PC-9 (cell line): ENCODE measurements around the gene SEL1L3. TPM values are rescaled to one million over a fixed set of nuclear protein-coding genes. Genes with fewer than 3 reads are reported as not detected.
"Not testable (repeated sequence)": the region's sequence is repeated elsewhere in the genome, so short reads cannot be mapped to it uniquely, and the experiment has no call there.

Source experiments
- Bru-seq: library from RNA; stranded (reverse); fragments of 400-500 nt; gene quantifications from one replicate; lab custom pipeline; 2021; lab: Mats Ljungman, UMichigan
- BruChase-seq, 2 experiments: library from RNA; stranded (reverse); fragments of 400-500 nt; gene quantifications; one replicate each; lab custom pipeline; 2021; lab: Mats Ljungman, UMichigan
- BruUV-seq: library from RNA; stranded (reverse); fragments of 400-500 nt; replicated peaks from 2 replicates; lab custom pipeline; 2021; lab: Mats Ljungman, UMichigan
- CTCF ChIA-PET: fragments of 300-600 bp; sonication (Branson Sonifier 250); formaldehyde crosslinking; loops from one replicate; lab custom pipeline; 2022; ENCODE audit warnings: antibody characterized with exemption; lab: Charles Lee
- POLR2A ChIA-PET: fragments of 300-600 bp; sonication (Branson Sonifier 250); formaldehyde crosslinking; loops from one replicate; lab custom pipeline; 2022; ENCODE audit warnings: antibody characterized with exemption; ENCODE audit not compliant: unreplicated experiment; lab: Charles Lee
- DNase-seq, 2 experiments: peaks; one replicate each; pipeline versions ENCODE4 v3.0.0 to v3.0.0-alpha.2; 2015 to 2022; ENCODE audit warnings: mixed read lengths in 1 of 2
- H2AFZ ChIP-seq: fragments of 200-600 bp; sonication (generic); 2 replicates; pipeline ENCODE4 v1.8.1; 2017; ENCODE audit warnings: antibody characterized with exemption
- H3F3A ChIP-seq: fragments of 200-600 bp; sonication (generic); 2 replicates; pipeline ENCODE4 v1.8.1; 2017; ENCODE audit warnings: antibody characterized with exemption, mild to moderate bottlenecking, low read depth; ENCODE audit not compliant: insufficient read depth
- H3K27ac ChIP-seq: fragments of 200-600 bp; sonication (generic); 2 replicates; pipeline ENCODE4 v1.6.1; 2016; ENCODE audit warnings: mixed run types
- H3K27me3 ChIP-seq: fragments of 200-600 bp; sonication (generic); 2 replicates; pipeline ENCODE4 v1.6.1; 2016; ENCODE audit warnings: low read depth, mixed run types; ENCODE audit not compliant: insufficient read depth
- H3K36me3 ChIP-seq: fragments of 200-600 bp; sonication (generic); 2 replicates; pipeline ENCODE4 v1.6.1; 2016; ENCODE audit warnings: low read depth, mixed run types
- H3K4me1 ChIP-seq: fragments of 200-600 bp; sonication (generic); replicated peaks from 2 replicates; pipeline ENCODE4 v1.6.1; 2016; ENCODE audit warnings: mixed run types; ENCODE audit not compliant: insufficient read depth
- H3K4me2 ChIP-seq: fragments of 200-600 bp; sonication (generic); 2 replicates; pipeline ENCODE4 v1.6.1; 2017; ENCODE audit warnings: mixed run types
- H3K4me3 ChIP-seq: fragments of 200-600 bp; sonication (generic); 2 replicates; pipeline ENCODE4 v1.6.1; 2016; ENCODE audit warnings: mixed run types
- H3K79me2 ChIP-seq: fragments of 200-600 bp; sonication (generic); 2 replicates; pipeline ENCODE4 v1.6.1; 2017; ENCODE audit warnings: low read depth, mixed run types
- H3K9me2 ChIP-seq: fragments of 200-600 bp; sonication (generic); 2 replicates; pipeline ENCODE4 v1.8.1; 2017; ENCODE audit warnings: mild to moderate bottlenecking; ENCODE audit not compliant: insufficient read depth
- H3K9me3 ChIP-seq: fragments of 200-600 bp; sonication (generic); 2 replicates; pipeline ENCODE4 v1.8.1; 2016; ENCODE audit warnings: low read depth; ENCODE audit not compliant: insufficient read depth
- H4K20me1 ChIP-seq: fragments of 200-600 bp; sonication (generic); 2 replicates; pipeline ENCODE4 v1.8.1; 2017; ENCODE audit not compliant: insufficient read depth
- CTCF ChIP-seq: fragments of 200-600 bp; sonication (generic); conservative IDR thresholded peaks from 2 replicates; pipeline ENCODE4 v1.6.1; 2017; ENCODE audit warnings: mixed run types, antibody characterized with exemption, mild to moderate bottlenecking, moderate library complexity
- EZH2 ChIP-seq: fragments of 200-600 bp; sonication (generic); IDR thresholded peaks from 2 replicates; pipeline ENCODE4 v1.8.0; 2017; ENCODE audit warnings: antibody characterized with exemption, low read depth
- intact Hi-C: fragments of 100-400 bp; cut with micrococcal nuclease; formaldehyde crosslinking; loops from one replicate; pipeline ENCODE4 v1.10.0; 2022; ENCODE audit not compliant: unreplicated experiment
- long read RNA-seq: library from polyadenylated mRNA; stranded (forward); transcript quantifications from one replicate; pipeline ENCODE4 v2.0.0, GENCODE V29; 2022
- total RNA-seq: library from RNA; stranded (reverse); gene quantifications from 2 replicates; pipeline ENCODE4 v1.2.3, GENCODE V29; 2021

SEL1L3 gene
- total RNA-seq (78.4 and 79.2 TPM in 2 replicates), Bru-seq, nascent RNA (percentile 86 among the genes with signal in this experiment), BruChase-seq, experiment 1, labeled RNA remaining after a 2-hour chase (percentile 90 among the genes with signal in this experiment), BruChase-seq, experiment 2, labeled RNA remaining after a 6-hour chase (percentile 80 among the genes with signal in this experiment)
- long read RNA-seq, full-length matches to known transcripts = 57 of 104 reads
- long read RNA-seq, partial matches to known transcripts = 22 of 104 reads
- long read RNA-seq, other reads (novel, unspliced or antisense) = 25 of 104 reads

GRCh38 chr4:25862411-25863346 lies at the start of gene SEL1L3:
TSS of gene SEL1L3 (minus strand) at chr4:25862988. CDS start at chr4:25862836, 152 bp downstream.
- peaks cover 16% of the 10 kb centered on the region; the same call in 1 of the 2 replicates for H3F3A ChIP-seq
- CTCF ChIA-PET = interaction anchor here (0.6 kb wide), 1 partner anchor 930 kb away, joined by 3 read pairs; no protein-coding TSS in a partner anchor
- H3K4me1 ChIP-seq = peaks cover 21% of the 10 kb centered on the region
- POLR2A ChIA-PET = no interaction called here
- no peaks in the 10 kb centered on the region for H3K9me3 ChIP-seq
- H3K4me2 ChIP-seq = peak within 1 kb of the TSS; percentile 89
- H3K9me2 ChIP-seq = no peaks in the 10 kb centered on the region
- peak within 1 kb of the TSS; percentile 86 for H3K4me3 ChIP-seq
- H4K20me1 ChIP-seq = no peaks in the 10 kb centered on the region
- no TSS peak for BruUV-seq
- peak within 1 kb of the TSS; percentile 81 for H2AFZ ChIP-seq
- H3K27ac ChIP-seq = peak within 1 kb of the TSS; percentile 72
- no peak for TF ChIP-seq EZH2
- TF ChIP-seq CTCF = no peak
- no peaks in the 10 kb centered on the region for H3K27me3 ChIP-seq
- DNase-seq = peak in 1 of 2 experiments; percentile 69
- intact Hi-C loops = no loop called here
- H3K36me3 ChIP-seq = no peaks in the 10 kb centered on the region
- peaks cover 25% of the 10 kb centered on the region for H3K79me2 ChIP-seq

- Histone ChIP-seq H3K4me3 (no peak overlapping the region), H3K27me3 (no peaks in the 10 kb centered on the region), H3K4me2 (no peak overlapping the region), H3K9me2 (no peaks in the 10 kb centered on the region), H3K36me3 (no peaks in the 10 kb centered on the region), H3K79me2 (peaks cover 18% of the 10 kb centered on the region), H3F3A (peaks cover 9% of the 10 kb centered on the region; the same call in 1 of the 2 replicates), H3K9me3 (no peaks in the 10 kb centered on the region), H3K4me1 (peaks cover 19% of the 10 kb centered on the region), H3K27ac (no peak overlapping the region), H4K20me1 (no peaks in the 10 kb centered on the region), H2AFZ (no peak overlapping the region)
- ChIA-PET CTCF (no interaction called here), POLR2A (no interaction called here)
- no peak for DNase-seq
- intact Hi-C loops = loop anchor here (5.0 kb wide), 1 partner anchor 406 kb away; no protein-coding TSS in a partner anchor
- no TSS peak for BruUV-seq
- TF ChIP-seq CTCF (no peak), EZH2 (no peak)
Observed at GRCh38 chr4:25911356-25911755, 48.6 kb upstream of the SEL1L3 start.

GRCh38 chr4:25908491-25908901 lies 45.7 kb upstream of the SEL1L3 start:
- H3F3A ChIP-seq = no peaks in the 10 kb centered on the region
- ChIA-PET POLR2A (no interaction called here), CTCF (no interaction called here)
- BruUV-seq = no TSS peak
- H3K79me2 ChIP-seq = no peaks in the 10 kb centered on the region
- no peaks in the 10 kb centered on the region for H3K36me3 ChIP-seq
- no peak overlapping the region for H3K4me3 ChIP-seq
- H3K27me3 ChIP-seq = no peaks in the 10 kb centered on the region
- DNase-seq = peak; percentile 40 to 60
- no peak overlapping the region for H2AFZ ChIP-seq
- H3K9me3 ChIP-seq = no peaks in the 10 kb centered on the region
- no peak overlapping the region for H3K27ac ChIP-seq
- peaks cover 9% of the 10 kb centered on the region for H3K4me1 ChIP-seq
- H4K20me1 ChIP-seq = no peaks in the 10 kb centered on the region
- intact Hi-C loops = no loop called here
- no peak for TF ChIP-seq EZH2
- H3K9me2 ChIP-seq = no peaks in the 10 kb centered on the region
- H3K4me2 ChIP-seq = peak overlapping the region; percentile 38

- H3K9me2 ChIP-seq, BruUV-seq, H3K36me3 ChIP-seq, H3K79me2 ChIP-seq, H2AFZ ChIP-seq, POLR2A ChIA-PET, H3K9me3 ChIP-seq, H3K4me3 ChIP-seq, H3K27ac ChIP-seq, intact Hi-C loops, H3F3A ChIP-seq, H3K27me3 ChIP-seq, DNase-seq, H3K4me2 ChIP-seq, H4K20me1 ChIP-seq, CTCF ChIA-PET, H3K4me1 ChIP-seq: not testable (repeated sequence)
Observed at GRCh38 chr4:25906113-25906512, 43.3 kb upstream of the SEL1L3 start.
